NK-92 treated with Interleukin-12 subunit alpha and Interleukin-12 subunit beta, amount 100 ng/mL, for 24 hours (cell line): Measurements from ENCODE around the gene ADAMTS5.

ENCODE experiments used
- DNase-seq: peaks from one replicate; lab custom pipeline; 2025; lab: John Stamatoyannopoulos, UW

The ADAMTS5 gene

GRCh38 chr21:26967062-26967913 is at the start of gene ADAMTS5:
Gene ADAMTS5, minus strand, starts transcription at chr21:26967088. Its CDS starts 697 bp downstream, at chr21:26966391.
- no peak for DNase-seq

GRCh38 chr21:27001526-27001925 is 34.6 kb upstream of the ADAMTS5 start:
- no peak for DNase-seq

DNA sequence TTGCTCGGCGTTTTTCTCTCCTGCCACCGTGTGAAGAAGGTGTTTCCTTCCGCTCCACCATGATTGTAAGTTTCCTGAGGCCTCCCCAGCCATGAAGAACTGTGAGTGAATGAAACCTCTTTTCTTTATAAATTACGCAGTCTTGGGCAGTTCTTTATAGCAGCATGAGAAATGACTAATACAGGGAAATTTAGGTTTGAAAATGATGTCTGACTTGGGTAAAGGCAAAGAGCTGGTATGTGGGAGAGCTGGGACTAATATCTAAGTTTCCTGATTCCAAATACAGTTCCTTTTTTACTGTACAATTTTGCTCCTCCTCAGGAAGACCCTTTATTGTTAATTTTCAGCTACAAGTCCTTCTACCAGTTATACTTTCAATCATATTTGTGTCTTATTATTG is 16.7 kb upstream of the ADAMTS5 start:
- DNase-seq: no peak

DNA sequence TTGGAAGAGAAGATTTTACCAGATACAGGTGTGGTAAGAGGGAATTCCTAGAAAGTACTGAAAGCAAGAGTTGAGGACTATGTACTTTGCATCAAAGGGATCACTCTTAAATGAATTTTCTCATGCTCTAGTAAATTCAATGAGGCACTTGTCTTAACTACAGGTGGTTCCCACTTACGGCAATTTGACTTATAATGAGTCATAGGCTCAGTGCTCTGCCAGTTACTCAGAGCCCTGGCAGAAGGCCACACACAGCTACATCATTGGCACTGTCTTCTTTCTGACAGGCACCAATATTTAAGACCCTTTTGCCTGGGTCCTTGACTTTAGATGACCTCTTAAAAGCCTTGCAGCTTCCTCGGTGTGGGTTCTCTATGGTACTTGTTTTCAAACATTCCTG is 15.9 kb upstream of the ADAMTS5 start:
- no peak for DNase-seq

GRCh38 chr21:26977746-26978145 is 10.9 kb upstream of the ADAMTS5 start:
- DNase-seq: no peak

DNA sequence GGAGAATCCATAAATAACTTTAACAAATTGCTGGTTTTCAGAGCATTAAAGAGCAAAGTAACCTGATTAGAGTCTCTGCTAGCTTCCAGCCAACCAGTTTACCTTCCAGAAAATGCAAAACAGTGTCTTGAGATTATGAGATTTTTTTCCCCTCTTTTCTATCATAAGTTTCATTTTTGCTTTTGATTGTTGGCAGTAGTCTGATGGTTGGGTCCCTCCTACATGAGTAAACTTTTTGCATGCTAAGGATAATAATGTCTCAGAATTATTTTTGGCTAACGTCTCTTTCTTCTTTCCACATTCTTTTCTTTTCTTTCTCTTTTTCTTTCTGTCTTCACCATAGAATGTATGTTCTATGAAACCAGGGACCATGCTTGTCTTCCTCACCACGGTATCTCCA is 6.3 kb upstream of the ADAMTS5 start:
- no peak for DNase-seq

- no peak for DNase-seq
These were observed 5.3 kb upstream of the ADAMTS5 start for GRCh38 chr21:26972192-26972591.

DNA sequence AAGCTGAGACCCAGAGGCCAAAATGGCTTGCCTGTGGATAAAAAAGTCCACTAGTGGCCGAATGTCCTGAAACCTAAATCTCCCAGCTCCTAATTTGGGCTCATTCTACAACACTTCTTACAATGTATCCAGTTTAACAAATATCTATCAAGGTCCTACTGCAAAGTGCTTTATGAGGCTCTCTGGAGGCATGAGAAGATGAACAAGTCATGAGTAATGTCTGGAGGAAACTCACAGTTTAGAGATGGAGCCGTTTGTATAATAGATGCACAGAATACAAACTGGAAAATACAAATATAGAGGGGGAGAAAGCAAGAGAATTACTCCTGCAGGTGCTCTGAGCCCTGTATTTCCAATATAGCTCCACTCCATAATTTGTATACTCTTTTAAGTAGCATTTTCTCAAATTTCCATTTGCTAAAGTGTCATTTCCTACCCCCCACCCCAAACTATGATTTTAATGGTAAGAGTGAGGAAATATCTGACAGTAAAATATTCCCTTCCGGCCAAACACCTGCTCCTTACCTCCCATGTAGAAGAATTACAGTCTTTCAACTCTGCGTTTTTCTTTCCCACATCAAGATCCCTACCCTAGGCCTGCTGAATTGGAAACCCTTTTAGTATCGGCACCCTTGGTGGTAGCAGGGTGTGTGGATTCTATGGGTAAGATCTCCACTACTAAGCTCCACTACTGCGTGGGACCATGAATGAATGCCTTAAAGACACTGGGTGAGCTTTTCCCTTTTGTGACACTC is 3.3 kb upstream of the ADAMTS5 start:
- DNase-seq: no peak

DNA sequence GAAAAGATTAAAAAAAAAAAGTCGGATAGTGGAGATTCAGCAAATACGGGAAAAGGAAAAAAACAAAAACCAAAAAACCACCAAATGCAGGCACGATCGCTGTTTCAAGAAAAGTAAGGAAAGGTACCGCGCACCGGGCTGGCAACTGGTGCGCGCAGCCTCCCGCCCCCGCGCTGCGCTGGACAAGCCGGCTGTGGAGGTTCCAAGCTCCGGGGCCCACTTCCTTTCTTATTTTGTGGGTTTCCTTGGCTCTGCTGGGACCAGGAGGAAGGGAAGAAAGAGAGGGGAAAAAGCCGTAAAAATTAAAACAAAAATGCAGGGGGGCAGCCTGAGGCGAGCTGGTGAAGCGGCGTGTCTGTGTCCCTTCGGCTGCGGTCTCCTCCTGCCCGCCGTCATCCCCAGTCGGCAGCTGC is 233 bp downstream of the ADAMTS5 start:
- DNase-seq: no peak

GRCh38 chr21:26965907-26966581 is 844 bp downstream of the ADAMTS5 start:
- no peak for DNase-seq

DNA sequence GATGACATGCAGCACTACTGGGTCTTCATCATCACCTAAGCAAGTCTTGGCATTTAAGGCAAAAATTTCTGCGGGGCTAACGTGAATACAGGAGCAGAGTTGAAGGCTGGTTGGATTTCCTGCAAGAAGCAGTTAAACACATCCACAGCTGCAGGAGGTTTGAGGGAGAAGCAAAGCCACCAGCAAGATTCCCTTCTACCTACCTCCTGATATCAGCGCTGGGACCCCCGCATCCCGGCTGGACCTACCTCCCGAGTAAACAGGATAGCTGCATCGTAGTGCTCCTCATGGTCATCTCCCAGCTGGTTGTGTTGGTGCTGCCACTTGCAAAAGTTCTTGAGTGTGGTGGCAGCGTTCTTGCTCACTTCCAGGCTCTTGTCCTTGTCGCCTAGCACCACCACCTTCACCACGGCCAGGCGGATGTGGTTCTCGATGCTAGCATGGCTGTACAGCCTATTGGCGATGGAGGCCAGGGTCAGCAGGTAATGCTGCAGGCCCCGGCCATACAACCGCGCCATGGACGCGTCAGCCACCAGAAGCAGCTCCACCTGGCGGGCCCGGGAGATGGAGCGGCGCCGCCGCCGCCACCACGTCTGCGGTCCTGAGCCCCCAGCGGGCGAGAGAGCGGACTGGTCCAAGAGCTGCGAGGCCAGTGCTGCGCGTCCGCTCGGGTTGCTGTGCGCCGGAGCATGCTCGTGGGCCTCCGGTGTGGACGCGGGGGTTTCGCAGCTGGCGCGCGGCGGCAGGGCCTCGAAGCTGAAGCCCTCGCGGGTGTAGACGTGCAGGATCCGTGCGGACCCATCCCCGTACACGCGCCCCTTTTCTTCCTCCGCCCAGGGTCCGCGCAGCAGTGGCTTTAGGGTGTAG is 1.6 kb downstream of the ADAMTS5 start:
- no peak for DNase-seq

GRCh38 chr21:26964170-26964778 is 2.6 kb downstream of the ADAMTS5 start:
- DNase-seq: no peak

GRCh38 chr21:26962621-26963181 is 4.2 kb downstream of the ADAMTS5 start:
- DNase-seq: no peak

- DNase-seq: no peak
These were observed 5.2 kb downstream of the ADAMTS5 start for GRCh38 chr21:26961698-26962097.

- DNase-seq: no peak
These were observed 8.1 kb downstream of the ADAMTS5 start for GRCh38 chr21:26958788-26959187.

GRCh38 chr21:26956813-26957212 is 10.1 kb downstream of the ADAMTS5 start:
- DNase-seq: no peak

GRCh38 chr21:26956216-26956615 is 10.7 kb downstream of the ADAMTS5 start:
- DNase-seq: no peak

DNA sequence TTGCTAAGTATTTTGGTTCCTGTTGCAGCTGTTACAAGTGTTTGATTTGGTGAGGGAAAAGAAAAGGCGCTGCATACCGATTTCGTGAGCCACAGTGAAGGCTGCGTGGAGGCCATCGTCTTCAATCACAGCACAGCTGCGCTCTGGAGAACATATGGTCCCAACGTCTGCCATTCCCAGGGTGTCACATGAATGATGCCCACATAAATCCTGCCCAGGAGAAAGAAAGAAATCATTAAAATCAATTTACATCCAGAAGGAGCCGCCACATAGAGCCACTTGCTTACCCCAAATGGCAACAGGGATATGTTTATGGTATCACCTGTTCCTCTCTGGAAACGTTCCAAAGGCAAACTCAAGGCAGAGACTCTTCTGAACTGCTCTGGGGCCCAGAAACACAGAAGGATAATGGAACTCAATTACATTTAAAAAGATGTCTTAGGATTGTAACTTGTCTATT is 12.2 kb downstream of the ADAMTS5 start:
- no peak for DNase-seq

DNA sequence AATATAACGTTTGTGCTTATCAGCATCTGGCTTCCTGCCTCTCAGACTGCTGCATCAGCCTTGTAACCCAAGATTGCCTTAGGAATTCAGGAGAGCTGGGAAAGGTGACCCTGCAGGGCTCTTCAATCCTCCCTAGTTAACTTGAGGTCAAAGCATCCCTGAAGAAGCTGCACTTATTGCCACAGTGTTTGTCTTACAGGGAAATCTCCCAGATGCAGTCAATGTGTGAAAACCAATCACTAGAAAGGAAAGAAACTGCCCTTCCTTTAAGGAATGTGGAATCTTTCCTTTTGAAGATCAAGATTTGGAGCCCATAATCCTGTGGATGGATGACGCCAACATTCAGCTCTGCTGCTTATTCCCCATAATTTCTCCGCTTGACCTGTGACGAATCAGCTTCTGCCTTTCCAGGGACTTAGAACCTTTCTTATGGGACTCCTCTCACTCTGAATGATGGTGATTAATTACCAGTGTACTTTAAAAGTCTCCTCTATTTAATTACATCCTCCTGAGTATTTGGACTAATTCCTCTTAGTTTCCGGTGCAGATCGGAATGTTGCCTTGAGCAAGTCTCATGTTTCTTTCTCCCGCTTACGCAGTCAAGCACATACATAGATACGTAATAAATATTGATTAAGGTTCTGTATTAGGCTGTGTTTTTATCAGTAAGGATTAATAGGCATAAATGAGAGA is 14.4 kb downstream of the ADAMTS5 start:
- DNase-seq: no peak

- DNase-seq: no peak
These were observed 17.1 kb downstream of the ADAMTS5 start for GRCh38 chr21:26949830-26950229.
